Thyroid gland (tissue), 4 donors: ENCODE data around the gene RASGRF1. TPM values are rescaled to one million over a fixed set of nuclear protein-coding genes. Genes with fewer than 3 reads are reported as not detected.

Experiments used
- DNase-seq, 2 donors: peaks; one replicate each; pipeline ENCODE4 v3.0.0-alpha.2; 2019
- H3K27ac ChIP-seq, 3 donors: fragments of 200-600 bp; sonication (generic); 1 replicate in 2 of 3; 2 replicates in 1 of 3; pipeline ENCODE4 v1.5.1; 2016 to 2019; ENCODE audit warnings: mild to moderate bottlenecking in 1 of 3, moderate library complexity in 1 of 3
- H3K27me3 ChIP-seq: fragments of 200-600 bp; sonication (generic); one replicate; pipeline ENCODE4 v1.5.1; 2019
- H3K36me3 ChIP-seq, 2 donors: fragments of 200-600 bp; sonication (generic); one replicate each; pipeline ENCODE4 v1.5.1; 2016 to 2019
- H3K4me1 ChIP-seq, 2 donors: fragments of 200-600 bp; sonication (generic); one replicate each; pipeline ENCODE4 v1.5.1; 2017 to 2019
- H3K4me3 ChIP-seq, 3 donors: fragments of 200-600 bp; sonication (generic); replicated peaks in 1 of 3; 1 replicate in 2 of 3; 2 replicates in 1 of 3; pipeline ENCODE4 v1.5.1; 2016; ENCODE audit warnings: mild to moderate bottlenecking in 1 of 3
- H3K9me3 ChIP-seq: fragments of 200-600 bp; sonication (generic); one replicate; pipeline ENCODE4 v1.5.1; 2017
- POLR2A ChIP-seq, 2 donors: fragments of 450-650 bp; IDR thresholded peaks; one replicate each; pipeline ENCODE4 v1.6.1; 2017; ENCODE audit warnings: antibody characterized with exemption in 2 of 2, mild to moderate bottlenecking in 2 of 2, moderate library complexity in 1 of 2
- WGBS, 2 donors: methylation state at CpG; one replicate each; pipeline ENCODE4 v1.1.5; 2017; 5-methylcytosine and 5-hydroxymethylcytosine counted together
- intact Hi-C: fragments of 100-400 bp; cut with DNase I; formaldehyde crosslinking; loops from one replicate; pipeline ENCODE4 v1.15.1; 2023
- total RNA-seq, 4 donors: library from RNA; depleted of rRNA; stranded (reverse); fragments of >200 nt; gene quantifications; one replicate each; pipeline ENCODE4 v1.2.3, GENCODE V29; 2016
- TF ChIP-seq, protein P1 (sequence below), 6 experiments: fragments of 200-600 bp in 3 of 6; fragments of 450-650 bp in 3 of 6; sonication (generic) in 3 of 6; IDR thresholded peaks; one replicate each; pipeline ENCODE4 v1.5.1; 2016 to 2019; ENCODE audit warnings: antibody characterized with exemption in 6 of 6, mild to moderate bottlenecking in 2 of 6, inconsistent platforms in 1 of 6, moderate library complexity in 1 of 6

RASGRF1 gene
- total RNA-seq, 4 donors from 2014 or later = 0.40 TPM; not detected in 3

GRCh38 chr15:79086814-79087213, 3.8 kb downstream of the RASGRF1 start:
- H3K4me3 ChIP-seq = no peak overlapping the region
- H3K9me3 ChIP-seq = no peaks in the 10 kb centered on the region
- H3K4me1 ChIP-seq = peaks cover 0 to 14% of the 10 kb centered on the region in 2 donors
- intact Hi-C loops = no loop called here
- H3K27ac ChIP-seq = no peak overlapping the region
- H3K27me3 ChIP-seq = peaks cover 12% of the 10 kb centered on the region
- 75 to 80% methylated on average over 4 of the region's 4 CpGs for WGBS, 2 donors
- no peak for TF ChIP-seq POLR2A (IDR thresholded peaks at IDR 0.05)
- TF ChIP-seq, protein P1, sequence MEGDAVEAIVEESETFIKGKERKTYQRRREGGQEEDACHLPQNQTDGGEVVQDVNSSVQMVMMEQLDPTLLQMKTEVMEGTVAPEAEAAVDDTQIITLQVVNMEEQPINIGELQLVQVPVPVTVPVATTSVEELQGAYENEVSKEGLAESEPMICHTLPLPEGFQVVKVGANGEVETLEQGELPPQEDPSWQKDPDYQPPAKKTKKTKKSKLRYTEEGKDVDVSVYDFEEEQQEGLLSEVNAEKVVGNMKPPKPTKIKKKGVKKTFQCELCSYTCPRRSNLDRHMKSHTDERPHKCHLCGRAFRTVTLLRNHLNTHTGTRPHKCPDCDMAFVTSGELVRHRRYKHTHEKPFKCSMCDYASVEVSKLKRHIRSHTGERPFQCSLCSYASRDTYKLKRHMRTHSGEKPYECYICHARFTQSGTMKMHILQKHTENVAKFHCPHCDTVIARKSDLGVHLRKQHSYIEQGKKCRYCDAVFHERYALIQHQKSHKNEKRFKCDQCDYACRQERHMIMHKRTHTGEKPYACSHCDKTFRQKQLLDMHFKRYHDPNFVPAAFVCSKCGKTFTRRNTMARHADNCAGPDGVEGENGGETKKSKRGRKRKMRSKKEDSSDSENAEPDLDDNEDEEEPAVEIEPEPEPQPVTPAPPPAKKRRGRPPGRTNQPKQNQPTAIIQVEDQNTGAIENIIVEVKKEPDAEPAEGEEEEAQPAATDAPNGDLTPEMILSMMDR (IDR thresholded peaks at IDR 0.05) = no peak
- no peaks in the 10 kb centered on the region for H3K36me3 ChIP-seq
- no peak for DNase-seq

- DNase-seq = no peak
- H3K9me3 ChIP-seq = no peaks in the 10 kb centered on the region
- TF ChIP-seq POLR2A (IDR thresholded peaks at IDR 0.05) = no peak
- intact Hi-C loops = no loop called here
- H3K36me3 ChIP-seq = no peaks in the 10 kb centered on the region
- H3K27ac ChIP-seq = no peak overlapping the region
- H3K4me1 ChIP-seq = no peaks in the 10 kb centered on the region
- WGBS, 2 donors = 62 to 63% methylated on average over 14 of the region's 14 CpGs
- H3K4me3 ChIP-seq = no peak overlapping the region
- peaks cover 4% of the 10 kb centered on the region for H3K27me3 ChIP-seq
These were observed 6.1 kb downstream of the RASGRF1 start for GRCh38 chr15:79084308-79084968.

DNA sequence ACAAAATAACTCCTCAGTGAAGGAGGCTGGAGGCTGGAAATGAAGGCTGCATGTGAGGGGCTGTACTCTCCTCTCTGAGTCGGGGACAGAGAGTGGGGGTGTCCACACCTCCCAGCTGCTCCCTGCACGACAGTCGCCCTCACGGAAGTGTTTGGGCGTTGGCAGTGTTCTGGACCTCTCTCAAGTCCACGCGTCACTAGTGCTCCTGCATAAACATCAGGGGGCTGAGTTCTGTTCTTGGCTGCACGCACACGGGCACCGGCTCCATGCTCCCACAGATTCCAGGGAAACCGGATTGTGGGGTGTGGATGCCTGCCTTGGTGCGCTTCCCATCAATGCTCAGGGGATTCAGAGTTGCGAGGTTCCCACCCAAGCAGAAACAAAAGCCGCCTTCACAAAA, 7.4 kb downstream of the RASGRF1 start:
- H3K27ac ChIP-seq = no peak overlapping the region
- no peaks in the 10 kb centered on the region for H3K36me3 ChIP-seq
- no peak for TF ChIP-seq POLR2A (IDR thresholded peaks at IDR 0.05)
- TF ChIP-seq, protein P1 (IDR thresholded peaks at IDR 0.05) = no peak
- H3K27me3 ChIP-seq = no peaks in the 10 kb centered on the region
- intact Hi-C loops = no loop called here
- WGBS, 2 donors = 72 to 76% methylated on average over 7 to 10 of the region's 14 CpGs
- H3K4me3 ChIP-seq = no peak overlapping the region
- no peaks in the 10 kb centered on the region for H3K4me1 ChIP-seq
- no peaks in the 10 kb centered on the region for H3K9me3 ChIP-seq
- DNase-seq = no peak

DNA sequence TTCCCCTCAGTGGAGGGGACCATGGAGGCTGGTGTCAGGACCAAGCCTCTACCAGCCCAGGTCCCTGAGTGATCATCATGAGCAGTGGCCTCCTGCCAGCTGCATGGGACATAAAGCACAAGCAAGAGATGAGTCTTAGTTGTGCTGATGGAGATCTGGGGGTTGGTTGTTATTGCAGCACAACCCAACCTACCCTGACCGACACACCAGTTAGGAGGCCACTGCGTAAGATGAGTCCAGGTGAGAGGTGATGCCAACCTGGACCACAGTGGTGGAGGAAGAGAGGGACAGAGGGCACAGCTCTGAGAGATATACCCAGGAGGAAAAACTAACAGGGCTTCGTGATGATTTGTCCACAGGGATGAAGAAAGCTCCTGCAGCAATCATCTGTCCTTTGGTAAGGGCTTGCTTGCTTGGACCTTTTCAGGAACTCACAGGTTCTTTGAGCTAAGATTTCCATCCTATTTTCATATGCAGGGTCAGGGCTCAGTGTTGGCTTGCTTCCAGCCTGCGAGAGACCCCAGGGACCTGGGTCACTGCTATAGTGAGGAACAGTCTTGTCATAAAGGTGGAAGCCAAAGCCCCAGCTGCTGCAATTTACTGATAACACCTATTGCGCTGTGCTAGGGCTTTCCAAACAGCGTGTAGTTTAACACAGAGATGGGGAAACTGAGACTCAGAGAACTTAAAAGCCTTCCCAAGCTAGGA, 8.1 kb downstream of the RASGRF1 start:
- TF ChIP-seq POLR2A (IDR thresholded peaks at IDR 0.05) = no peak
- TF ChIP-seq, protein P1 (IDR thresholded peaks at IDR 0.05) = no peak

DNA sequence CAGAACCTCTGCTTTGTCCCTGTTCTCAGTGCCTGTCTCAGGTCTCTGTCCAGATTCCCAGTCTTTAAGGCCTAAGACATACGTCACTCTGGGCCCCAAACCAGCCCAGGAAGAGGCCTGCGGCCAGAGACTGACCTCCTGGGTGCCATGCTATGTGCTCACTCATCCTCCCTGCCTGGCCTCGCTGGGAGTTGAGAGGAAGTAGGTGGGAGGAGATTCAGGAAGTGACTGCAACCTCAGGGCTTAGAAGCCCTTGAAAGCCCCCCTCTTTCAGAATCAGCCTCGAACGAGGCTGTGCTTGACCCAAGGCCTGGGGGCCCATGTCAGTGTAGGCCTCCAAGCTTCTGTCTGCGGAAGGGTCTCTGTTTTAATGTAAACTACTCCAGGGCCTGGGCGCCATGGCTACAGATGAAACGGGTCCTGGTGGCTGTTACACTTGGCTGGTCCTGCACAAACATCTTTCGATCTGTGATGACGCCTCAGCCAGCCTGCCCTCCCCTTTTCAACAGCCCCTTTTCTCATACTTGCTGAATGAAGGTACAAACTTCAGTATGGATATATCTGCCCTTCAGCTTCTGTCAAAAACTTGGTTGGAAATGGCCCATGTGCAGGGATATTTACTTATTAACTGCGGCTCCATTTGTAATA, 11.7 kb downstream of the RASGRF1 start:
- Histone ChIP-seq H3K4me1 (no peaks in the 10 kb centered on the region), H3K36me3 (no peaks in the 10 kb centered on the region), H3K4me3 (no peak overlapping the region), H3K9me3 (no peaks in the 10 kb centered on the region), H3K27ac (no peak overlapping the region), H3K27me3 (no peaks in the 10 kb centered on the region)
- DNase-seq = no peak
- no peak for TF ChIP-seq POLR2A (IDR thresholded peaks at IDR 0.05)
- TF ChIP-seq, protein P1 (IDR thresholded peaks at IDR 0.05) = no peak
- 57 to 64% methylated on average over 11 of the region's 11 CpGs for WGBS, 2 donors
- intact Hi-C loops = no loop called here

More for the DNA sequence above, 8.1 kb downstream of the RASGRF1 start:
- DNase-seq = no peak
- H3K4me3 ChIP-seq = no peak overlapping the region
- WGBS, 2 donors = 80 to 82% methylated on average over 6 of the region's 6 CpGs
- no peaks in the 10 kb centered on the region for H3K36me3 ChIP-seq
- H3K27me3 ChIP-seq = no peaks in the 10 kb centered on the region
- H3K4me1 ChIP-seq = no peaks in the 10 kb centered on the region
- no peaks in the 10 kb centered on the region for H3K9me3 ChIP-seq
- no peak overlapping the region for H3K27ac ChIP-seq
- intact Hi-C loops = no loop called here
